A549 (cell line): ENCODE measurements around the gene CHRM5. TPM values are rescaled to one million over a fixed set of nuclear protein-coding genes. Genes with fewer than 3 reads are reported as not detected.

Experiments used
- ATAC-seq, 2 experiments: fragments of 200-7000 bp in 1 of 2; fragments of >200 bp in 1 of 2; cut with Nextera tagmentation in 1 of 2; cut with Tn5 transposase in 1 of 2; 3 replicates each; pipeline versions ENCODE4 v1.8.0 to v1.9.1; 2018 to 2020; ENCODE audit warnings: mild to moderate bottlenecking in 1 of 2, moderate library complexity in 1 of 2
- CTCF ChIA-PET: fragments of 300-600 bp; sonication (Branson Sonifier 250); formaldehyde crosslinking; extraction: SDS; loops from one replicate; lab custom pipeline; 2021; ENCODE audit warnings: antibody characterized with exemption, inconsistent platforms; lab: Yijun Ruan, JAX
- POLR2A ChIA-PET: fragments of 350-600 bp; formaldehyde crosslinking; extraction: SDS; loops from one replicate; lab custom pipeline; 2021; ENCODE audit warnings: antibody characterized with exemption, inconsistent platforms; lab: Yijun Ruan, JAX
- DNase-seq, 2 experiments: peaks; one replicate each; pipeline versions ENCODE4 v3.0.0 to v3.0.0-alpha.2; 2011 to 2016; ENCODE audit warnings: low read depth in 1 of 2, low spot score in 1 of 2
- FAIRE-seq: peaks from 2 replicates; lab custom pipeline; 2011; peaks lifted over from hg19 to GRCh38; lab: Jason Lieb, UNC
- H3K27ac ChIP-seq, 2 experiments: fragments of >200 bp; sonication (Bioruptor Twin); formaldehyde crosslinking; 3 replicates each; pipeline ENCODE4 v1.5.1; 2016 to 2017
- H3K4me1 ChIP-seq: fragments of >200 bp; sonication (Bioruptor Twin); formaldehyde crosslinking; 3 replicates; pipeline ENCODE4 v1.6.1; 2016
- H3K4me2 ChIP-seq: fragments of >200 bp; sonication (Bioruptor Twin); formaldehyde crosslinking; 3 replicates; pipeline ENCODE4 v1.6.1; 2016
- H3K4me3 ChIP-seq: fragments of >200 bp; sonication (Bioruptor Twin); formaldehyde crosslinking; 3 replicates; pipeline ENCODE4 v1.5.1; 2016
- H3K9me3 ChIP-seq: fragments of >200 bp; sonication (Bioruptor Twin); formaldehyde crosslinking; 3 replicates; pipeline ENCODE4 v1.6.1; 2016
- ATOH8 ChIP-seq: fragments of 250-450 bp; sonication (Bioruptor Pico); IDR thresholded peaks from 2 replicates; pipeline ENCODE4 v1.5.0; 2020; ENCODE audit warnings: low read depth, mild to moderate bottlenecking, moderate library complexity
- BCL3 ChIP-seq: fragments of >200 bp; sonication (Bioruptor Twin); formaldehyde crosslinking; IDR thresholded peaks from 3 replicates; pipeline ENCODE4 v1.6.1; 2016
- BHLHE40 ChIP-seq: IDR thresholded peaks from 2 replicates; pipeline ENCODE4 v1.6.1; 2012; ENCODE audit warnings: low read depth, low read length, inconsistent platforms
- CBX8 ChIP-seq: fragments of 200-600 bp; sonication (generic); IDR thresholded peaks from 2 replicates; pipeline ENCODE4 v1.6.1; 2016
- E2F6 ChIP-seq: IDR thresholded peaks from 2 replicates; pipeline ENCODE4 v1.6.1; 2012; ENCODE audit warnings: low read depth, borderline replicate concordance
- EHMT2 ChIP-seq: fragments of 200-600 bp; sonication (generic); IDR thresholded peaks from 2 replicates; pipeline ENCODE4 v1.6.1; 2016; ENCODE audit warnings: antibody characterized with exemption, low read depth, mild to moderate bottlenecking, moderate library complexity
- ESRRA ChIP-seq: fragments of 150-350 bp; IDR thresholded peaks from 2 replicates; pipeline ENCODE4 v1.6.1; 2014; ENCODE audit warnings: mild to moderate bottlenecking, low read length, borderline replicate concordance
- FOSB ChIP-seq: fragments of 250-450 bp; sonication (Bioruptor Pico); IDR thresholded peaks from 2 replicates; pipeline ENCODE4 v1.5.0; 2020; ENCODE audit warnings: mild to moderate bottlenecking, moderate library complexity
- FOSL2 ChIP-seq, 2 experiments: fragments of 450-650 bp in 1 of 2; fragments of >200 bp in 1 of 2; sonication (Bioruptor Twin) in 1 of 2; formaldehyde crosslinking; IDR thresholded peaks; 2 replicates each; pipeline versions ENCODE4 v1.5.0 to v1.6.1; 2016 to 2020; ENCODE audit warnings: mild to moderate bottlenecking in 1 of 2, moderate library complexity in 1 of 2
- HOXB5 ChIP-seq: fragments of 250-450 bp; sonication (Bioruptor Pico); IDR thresholded peaks from 2 replicates; pipeline ENCODE4 v1.5.0; 2020; ENCODE audit warnings: mild to moderate bottlenecking, moderate library complexity
- JUNB ChIP-seq: fragments of >200 bp; sonication (Bioruptor Twin); formaldehyde crosslinking; IDR thresholded peaks from 2 replicates; pipeline ENCODE4 v1.6.1; 2016
- MAFK ChIP-seq: fragments of 450-650 bp; IDR thresholded peaks from 2 replicates; pipeline ENCODE4 v1.6.1; 2014; ENCODE audit not compliant: partially characterized antibody
- MAZ ChIP-seq: fragments of 150-350 bp; IDR thresholded peaks from 2 replicates; pipeline ENCODE4 v1.6.1; 2014; ENCODE audit warnings: antibody characterized with exemption, low read depth, low read length, borderline replicate concordance
- NFE2L2 ChIP-seq: fragments of 150-350 bp; conservative IDR thresholded peaks from 2 replicates; pipeline ENCODE4 v1.6.1; 2014; ENCODE audit warnings: low read length
- SMC3 ChIP-seq: fragments of >200 bp; sonication (Bioruptor Twin); formaldehyde crosslinking; IDR thresholded peaks from 3 replicates; pipeline ENCODE4 v1.6.1; 2018; ENCODE audit warnings: inconsistent platforms
- USF2 ChIP-seq: fragments of 450-650 bp; IDR thresholded peaks from 2 replicates; pipeline ENCODE4 v1.6.1; 2014; ENCODE audit warnings: antibody characterized with exemption
- WGBS: methylation state at CpG from one replicate; pipeline ENCODE4 v1.1.6; 2017; ENCODE audit errors: missing lambda C conversion rate; 5-methylcytosine and 5-hydroxymethylcytosine counted together
- polyA plus RNA-seq, 4 experiments: library from polyadenylated mRNA; depleted of rRNA in 3 of 4; stranded (reverse); fragments of >200 nt; fragmentation: RNase III in 1 of 4; extraction: RNeasy Plus Mini Kit Qiagen cat#74134 plus additional on column Dnase treatment in 1 of 4; gene quantifications; 2 replicates in 3 of 4; 3 replicates in 1 of 4; pipeline ENCODE4 v1.2.3, GENCODE V29; 2011 to 2017

Gene CHRM5
- polyA plus RNA-seq, 2 of the 4 experiments (the other 2 are of a cell fraction): not detected

- ChIA-PET POLR2A (no interaction called here), CTCF (interaction anchor here (0.6 kb wide), 1 partner anchor 343 kb away, joined by 3 read pairs; no protein-coding TSS in a partner anchor)
- 79% methylated on average over 2 of the region's 2 CpGs for WGBS
- ATAC-seq (no peak), DNase-seq (no peak), FAIRE-seq (no peak)
- Histone ChIP-seq H3K9me3 (no peaks in the 10 kb centered on the region), H3K4me2 (no peak overlapping the region), H3K4me3 (no peak overlapping the region), H3K4me1 (peaks cover 6% of the 10 kb centered on the region; the same call in 2 of the 3 replicates), H3K27ac (no peak overlapping the region)
- no peak for TF ChIP-seq MAZ
- no peak for TF ChIP-seq JUNB
- no peak for TF ChIP-seq HOXB5 (CRISPR knock-in tag)
- TF ChIP-seq MAFK: no peak
- TF ChIP-seq NFE2L2: no peak
Measured at GRCh38 chr15:34043813-34044212, 75.5 kb downstream of the CHRM5 start.

GRCh38 chr15:34046471-34047145 lies 78.3 kb downstream of the CHRM5 start:
- H3K4me2 ChIP-seq: no peak overlapping the region
- no peaks in the 10 kb centered on the region for H3K4me1 ChIP-seq
- DNase-seq: no peak
- no peak overlapping the region for H3K4me3 ChIP-seq
- FAIRE-seq: no peak
- peaks cover 21% of the 10 kb centered on the region for H3K9me3 ChIP-seq
- no peak for ATAC-seq
- H3K27ac ChIP-seq: no peak overlapping the region
- TF ChIP-seq CBX8: no peak
- no peak for TF ChIP-seq ESRRA
- no peak for TF ChIP-seq E2F6
- TF ChIP-seq, all 56 proteins: peak for 0
- 79% methylated on average over 16 of the region's 16 CpGs for WGBS
- ChIA-PET POLR2A (no interaction called here), CTCF (interaction anchor here (0.6 to 1.4 kb wide), 4 partner anchors 9 to 898 kb away, joined by 3 to 6 read pairs (median 3); no protein-coding TSS in a partner anchor)

- TF ChIP-seq FOSB (CRISPR knock-in tag) (no peak), BCL3 (no peak), JUNB (no peak), BHLHE40 (no peak), ATOH8 (CRISPR knock-in tag) (no peak), SMC3 (no peak), MAFK (no peak), USF2 (no peak), FOSL2 (IDR thresholded peaks at IDR 0.05) (no peak), FOSL2 (CRISPR knock-in tag; IDR thresholded peaks at IDR 0.05) (no peak), EHMT2 (no peak)
- TF ChIP-seq, all 56 proteins: peak for 0
- FAIRE-seq (no peak), DNase-seq (no peak), ATAC-seq (peak; percentile 25 to 39; a peak in 3 of 6 replicates)
- Histone ChIP-seq H3K4me3 (no peak overlapping the region), H3K4me1 (no peaks in the 10 kb centered on the region), H3K4me2 (no peak overlapping the region), H3K27ac (no peak overlapping the region), H3K9me3 (peaks cover 28% of the 10 kb centered on the region)
- POLR2A ChIA-PET: interaction anchor here (1.8 kb wide), 1 partner anchor 9 kb away, joined by 5 read pairs; the partner anchor contains the start of gene AVEN
- 47% methylated on average over 9 of the region's 10 CpGs for WGBS
- CTCF ChIA-PET: interaction anchor here (0.8 to 1.9 kb wide), 5 partner anchors 9 to 29 kb away, joined by 3 to 6 read pairs (median 5); no protein-coding TSS in a partner anchor
Measured at GRCh38 chr15:34047893-34048775, 79.8 kb downstream of the CHRM5 start.
